ENCODE measurements around the gene CHRD.

CHRD gene

DNA sequence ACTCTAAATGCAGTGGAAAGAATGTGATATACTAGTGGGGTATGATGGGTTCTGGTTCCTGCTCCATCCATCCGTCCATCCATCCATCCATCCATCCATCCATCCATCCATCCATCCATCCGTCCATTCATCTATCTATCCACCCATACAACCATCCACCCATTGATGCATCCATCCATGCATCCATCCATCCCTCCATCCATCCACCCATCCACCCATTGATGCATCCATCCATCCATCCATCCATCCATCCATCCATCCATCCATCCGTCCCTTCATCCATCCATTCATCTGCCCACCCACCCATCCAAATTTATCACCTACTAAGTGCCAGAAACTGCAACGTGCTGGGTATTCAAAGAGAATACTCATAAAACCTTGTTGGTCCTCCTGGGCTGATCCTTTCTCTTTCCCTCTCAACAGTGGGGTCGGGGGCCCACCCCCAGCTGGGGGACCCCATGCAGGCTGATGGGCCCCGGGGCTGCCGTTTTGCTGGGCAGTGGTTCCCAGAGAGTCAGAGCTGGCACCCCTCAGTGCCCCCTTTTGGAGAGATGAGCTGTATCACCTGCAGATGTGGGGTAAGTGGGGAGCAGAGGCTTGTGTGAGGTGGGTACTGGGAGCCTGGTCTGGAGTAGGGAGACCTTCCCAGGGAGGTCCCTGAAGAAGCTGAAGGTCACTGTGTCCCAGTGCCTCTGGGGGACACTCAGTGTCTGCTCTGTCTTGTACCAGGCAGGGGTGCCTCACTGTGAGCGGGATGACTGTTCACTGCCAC lies 8.5 kb downstream of the CHRD start:
- H3K9ac ChIP-seq (ENCODE audit: insufficient read length), result no peak overlapping the region
- TF ChIP-seq FOXP2 (optimal IDR thresholded peaks at IDR 0.05; ENCODE audit: control extremely low read depth, extremely low read length, insufficient read depth) (no peak), POLR2AphosphoS5 (IDR thresholded peaks at IDR 0.05; ENCODE audit: borderline replicate concordance, low read depth, low read length) (no peak), EZH2 (IDR thresholded peaks at IDR 0.05) (no peak)
- DNase-seq (ENCODE audit: low read depth, low spot score), result no peak

DNA sequence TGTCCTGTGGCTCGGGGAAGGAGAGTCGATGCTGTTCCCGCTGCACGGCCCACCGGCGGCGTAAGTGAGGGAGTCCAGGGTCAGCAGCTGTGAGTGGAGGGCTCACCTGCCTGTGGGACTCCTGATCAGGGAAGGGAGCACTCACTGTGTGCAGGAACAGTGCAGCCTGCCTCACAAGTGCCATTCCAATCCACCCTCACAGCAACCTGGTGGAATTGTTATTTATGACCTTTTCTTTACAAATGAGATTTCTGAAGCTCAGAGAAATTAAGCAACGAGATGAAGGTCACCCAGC lies 9.0 kb downstream of the CHRD start:
- TF ChIP-seq POLR2AphosphoS5 (IDR thresholded peaks at IDR 0.05; ENCODE audit: borderline replicate concordance, low read depth, low read length) (no peak), FOXP2 (optimal IDR thresholded peaks at IDR 0.05; ENCODE audit: control extremely low read depth, extremely low read length, insufficient read depth) (no peak), EZH2 (IDR thresholded peaks at IDR 0.05) (no peak)

More for the DNA sequence above, 8.5 kb downstream of the CHRD start:
- no peaks in the 10 kb centered on the region for H3K9me3 ChIP-seq (ENCODE audit: low read depth, low read length)
- no peak overlapping the region for H3K27ac ChIP-seq
- H3K36me3 ChIP-seq (ENCODE audit: insufficient read depth, low read length), result no peaks in the 10 kb centered on the region
- H3K4me3 ChIP-seq, result no peak overlapping the region

DNA sequence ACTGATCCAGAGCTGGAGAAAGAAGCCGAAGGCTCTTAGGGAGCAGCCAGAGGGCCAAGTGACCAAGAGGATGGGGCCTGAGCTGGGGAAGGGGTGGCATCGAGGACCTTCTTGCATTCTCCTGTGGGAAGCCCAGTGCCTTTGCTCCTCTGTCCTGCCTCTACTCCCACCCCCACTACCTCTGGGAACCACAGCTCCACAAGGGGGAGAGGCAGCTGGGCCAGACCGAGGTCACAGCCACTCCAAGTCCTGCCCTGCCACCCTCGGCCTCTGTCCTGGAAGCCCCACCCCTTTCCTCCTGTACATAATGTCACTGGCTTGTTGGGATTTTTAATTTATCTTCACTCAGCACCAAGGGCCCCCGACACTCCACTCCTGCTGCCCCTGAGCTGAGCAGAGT lies 9.5 kb downstream of the CHRD start:
- H3K9ac ChIP-seq (ENCODE audit: insufficient read length), result no peak overlapping the region
- no peak overlapping the region for H3K27ac ChIP-seq
- no peak for TF ChIP-seq EZH2 (IDR thresholded peaks at IDR 0.05)
- TF ChIP-seq POLR2AphosphoS5 (IDR thresholded peaks at IDR 0.05; ENCODE audit: borderline replicate concordance, low read depth, low read length), result no peak
- TF ChIP-seq FOXP2 (optimal IDR thresholded peaks at IDR 0.05; ENCODE audit: control extremely low read depth, extremely low read length, insufficient read depth), result no peak
- DNase-seq (ENCODE audit: low read depth, low spot score), result no peak
- no peak overlapping the region for H3K4me3 ChIP-seq
- H3K9me3 ChIP-seq (ENCODE audit: low read depth, low read length), result no peaks in the 10 kb centered on the region
- H3K36me3 ChIP-seq (ENCODE audit: insufficient read depth, low read length), result no peaks in the 10 kb centered on the region

More for the DNA sequence above, 9.0 kb downstream of the CHRD start:
- H3K9me3 ChIP-seq (ENCODE audit: low read depth, low read length), result no peaks in the 10 kb centered on the region
- DNase-seq (ENCODE audit: low read depth, low spot score), result no peak
- H3K4me3 ChIP-seq, result no peak overlapping the region
- no peak overlapping the region for H3K9ac ChIP-seq (ENCODE audit: insufficient read length)
- H3K36me3 ChIP-seq (ENCODE audit: insufficient read depth, low read length), result no peaks in the 10 kb centered on the region
- H3K27ac ChIP-seq, result no peak overlapping the region

DNA sequence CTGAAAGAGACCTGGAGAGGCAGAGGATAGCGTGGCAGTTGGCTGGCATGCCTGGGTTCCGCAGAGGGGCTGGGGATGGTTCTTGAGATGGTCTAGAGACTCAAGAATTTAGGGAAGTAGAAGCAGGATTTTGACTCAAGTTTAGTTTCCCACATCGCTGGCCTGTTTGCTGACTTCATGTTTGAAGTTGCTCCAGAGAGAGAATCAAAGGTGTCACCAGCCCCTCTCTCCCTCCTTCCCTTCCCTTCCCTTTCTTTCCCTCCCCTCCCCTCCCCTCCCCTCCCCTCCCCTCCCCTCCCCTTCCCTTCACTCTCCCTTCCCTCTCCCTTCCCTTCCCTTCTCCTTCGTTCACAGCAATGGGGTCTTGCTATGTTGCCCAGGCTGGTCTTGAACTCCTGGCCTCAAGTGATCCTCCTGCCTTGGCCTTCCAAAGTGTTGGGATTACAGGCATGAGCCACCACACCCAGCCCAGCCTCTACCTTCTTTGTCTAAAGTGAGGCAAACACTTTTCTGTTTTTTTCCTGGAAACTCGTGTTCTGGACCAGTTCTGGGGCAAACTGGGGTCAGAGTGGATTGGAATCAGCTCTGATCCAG lies 10.2 kb downstream of the CHRD start:
- no peak overlapping the region for H3K27ac ChIP-seq
- no peaks in the 10 kb centered on the region for H3K9me3 ChIP-seq (ENCODE audit: low read depth, low read length)
- H3K9ac ChIP-seq (ENCODE audit: insufficient read length), result no peak overlapping the region
- no peaks in the 10 kb centered on the region for H3K36me3 ChIP-seq (ENCODE audit: insufficient read depth, low read length)
- H3K4me3 ChIP-seq, result no peak overlapping the region
- no peak for TF ChIP-seq FOXP2 (optimal IDR thresholded peaks at IDR 0.05; ENCODE audit: control extremely low read depth, extremely low read length, insufficient read depth)
- TF ChIP-seq EZH2 (IDR thresholded peaks at IDR 0.05), result no peak
- TF ChIP-seq POLR2AphosphoS5 (IDR thresholded peaks at IDR 0.05; ENCODE audit: borderline replicate concordance, low read depth, low read length), result no peak
- DNase-seq (ENCODE audit: low read depth, low spot score), result no peak

DNA sequence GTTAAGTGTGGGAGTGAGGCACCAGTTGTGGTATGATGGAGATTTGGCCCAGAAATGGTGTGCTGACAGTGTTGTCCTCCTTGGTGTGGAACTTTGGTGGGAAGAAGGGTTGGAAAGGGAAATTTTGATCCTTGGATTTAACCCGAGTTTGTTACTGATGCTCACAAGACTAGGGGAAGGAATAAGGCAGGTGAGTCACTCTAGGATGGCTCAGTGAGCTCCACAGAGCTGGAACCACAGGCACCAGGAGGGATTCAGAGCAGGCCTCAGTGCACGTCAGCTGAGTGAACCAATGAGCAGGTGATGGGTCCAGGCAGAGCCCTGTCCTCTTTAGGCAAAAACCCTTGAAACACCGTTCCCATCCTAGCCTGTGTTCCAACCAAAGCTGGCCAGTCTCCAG lies 11.4 kb downstream of the CHRD start:
- TF ChIP-seq EZH2 (IDR thresholded peaks at IDR 0.05) (no peak), POLR2AphosphoS5 (IDR thresholded peaks at IDR 0.05; ENCODE audit: borderline replicate concordance, low read depth, low read length) (no peak), FOXP2 (optimal IDR thresholded peaks at IDR 0.05; ENCODE audit: control extremely low read depth, extremely low read length, insufficient read depth) (no peak)
- no peaks in the 10 kb centered on the region for H3K36me3 ChIP-seq (ENCODE audit: insufficient read depth, low read length)
- H3K9me3 ChIP-seq (ENCODE audit: low read depth, low read length), result no peaks in the 10 kb centered on the region
- H3K9ac ChIP-seq (ENCODE audit: insufficient read length), result no peak overlapping the region
- no peak for DNase-seq (ENCODE audit: low read depth, low spot score)
- no peak overlapping the region for H3K27ac ChIP-seq
- no peak overlapping the region for H3K4me3 ChIP-seq

DNA sequence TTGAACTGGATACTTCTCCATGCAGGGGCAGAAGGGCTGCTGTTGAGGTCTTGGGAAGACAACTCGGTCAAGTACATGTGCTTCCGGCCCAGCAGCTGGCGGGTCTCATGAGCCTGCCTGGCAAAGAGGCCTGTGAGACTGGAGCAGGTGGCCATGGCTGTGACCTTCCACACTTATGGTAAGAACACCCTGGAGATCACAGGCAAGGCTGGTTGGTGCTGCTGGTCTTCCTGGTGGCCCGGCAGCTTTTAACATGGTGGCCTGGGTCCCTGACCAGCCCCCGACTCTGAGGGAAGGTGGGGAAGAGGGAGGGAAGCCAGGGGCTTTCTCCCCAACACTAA lies 15.4 kb downstream of the CHRD start:
- H3K9ac ChIP-seq (ENCODE audit: insufficient read length), result no peak overlapping the region
- no peaks in the 10 kb centered on the region for H3K9me3 ChIP-seq (ENCODE audit: low read depth, low read length)
- no peak overlapping the region for H3K4me3 ChIP-seq
- no peaks in the 10 kb centered on the region for H3K36me3 ChIP-seq (ENCODE audit: insufficient read depth, low read length)
- no peak overlapping the region for H3K27ac ChIP-seq
- DNase-seq (ENCODE audit: low read depth, low spot score), result no peak
- TF ChIP-seq EZH2 (IDR thresholded peaks at IDR 0.05) (no peak), FOXP2 (optimal IDR thresholded peaks at IDR 0.05; ENCODE audit: control extremely low read depth, extremely low read length, insufficient read depth) (no peak), POLR2AphosphoS5 (IDR thresholded peaks at IDR 0.05; ENCODE audit: borderline replicate concordance, low read depth, low read length) (no peak)

DNA sequence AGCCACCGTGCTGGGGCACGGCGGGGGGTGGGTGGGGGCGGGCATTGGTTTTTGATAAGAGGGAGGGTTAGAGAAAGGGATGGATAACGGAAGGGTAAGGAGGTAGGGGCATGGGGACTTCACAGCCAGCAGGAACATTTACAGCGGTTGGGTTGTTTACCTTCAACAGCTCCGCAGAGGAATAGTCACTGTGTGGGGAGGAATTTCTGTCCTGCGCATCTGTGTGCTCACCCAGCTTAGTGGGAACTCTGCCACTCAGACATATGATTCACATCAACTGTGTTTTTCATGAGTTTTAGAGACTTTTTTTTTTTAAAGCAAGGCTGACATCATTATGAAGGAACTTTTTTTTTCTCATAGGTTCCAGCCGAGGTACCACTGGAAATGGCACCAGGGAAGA lies 19.6 kb downstream of the CHRD start:
- TF ChIP-seq EZH2 (IDR thresholded peaks at IDR 0.05) (no peak), FOXP2 (optimal IDR thresholded peaks at IDR 0.05; ENCODE audit: control extremely low read depth, extremely low read length, insufficient read depth) (no peak), POLR2AphosphoS5 (IDR thresholded peaks at IDR 0.05; ENCODE audit: borderline replicate concordance, low read depth, low read length) (no peak)
- Histone ChIP-seq H3K9me3 (ENCODE audit: low read depth, low read length) (no peaks in the 10 kb centered on the region), H3K36me3 (ENCODE audit: insufficient read depth, low read length) (no peaks in the 10 kb centered on the region), H3K4me3 (no peak overlapping the region), H3K9ac (ENCODE audit: insufficient read length) (no peak overlapping the region), H3K27ac (no peak overlapping the region)
- DNase-seq (ENCODE audit: low read depth, low spot score), result no peak

DNA sequence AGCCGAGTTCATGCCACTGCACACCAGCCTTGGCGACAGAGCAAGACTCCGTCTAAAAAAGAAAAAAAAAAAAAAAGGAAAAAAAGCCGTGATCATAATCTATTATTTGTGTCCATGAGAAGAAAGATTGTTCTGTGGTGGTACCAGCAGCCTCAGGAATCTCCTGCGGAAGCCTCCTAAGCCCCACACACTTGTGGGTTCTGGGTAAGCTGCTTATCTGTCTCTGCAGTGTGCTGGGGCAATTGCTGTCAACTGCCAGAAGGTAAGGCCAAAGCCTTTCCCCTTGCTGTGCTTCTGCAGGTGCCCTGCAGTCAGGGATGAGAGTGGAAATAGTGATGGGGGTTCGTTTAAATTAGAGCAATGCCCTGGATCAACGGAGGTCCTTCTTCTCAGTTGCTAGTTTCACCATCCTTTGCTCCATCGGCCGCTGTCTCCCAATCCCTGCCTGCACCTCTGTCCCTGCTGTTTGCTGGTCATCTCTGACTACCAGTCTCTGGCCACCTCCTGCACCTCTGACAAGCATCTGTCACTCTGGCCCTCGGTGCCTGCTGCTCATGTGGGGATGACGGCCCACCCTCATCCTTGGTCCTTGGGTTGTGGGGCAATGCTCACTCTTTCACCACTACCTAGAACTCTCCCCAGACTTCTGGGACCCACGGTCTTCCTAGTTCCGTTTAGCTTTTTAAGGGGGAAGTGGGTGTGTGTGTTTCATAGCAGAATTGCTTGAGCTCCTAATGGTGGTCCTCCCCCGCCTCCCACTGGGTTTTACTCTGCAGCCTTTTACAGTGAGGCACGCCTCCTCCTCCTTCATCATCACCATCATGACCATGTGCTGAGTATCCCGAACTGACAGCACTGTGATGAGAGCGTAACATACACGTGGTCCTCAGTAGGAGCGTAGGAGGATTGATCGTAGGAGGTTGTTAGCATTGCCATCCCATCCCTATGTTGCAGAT lies 25.5 kb downstream of the CHRD start:
- no peak overlapping the region for H3K4me3 ChIP-seq
- no peak for TF ChIP-seq POLR2AphosphoS5 (IDR thresholded peaks at IDR 0.05; ENCODE audit: borderline replicate concordance, low read depth, low read length)
- TF ChIP-seq EZH2 (IDR thresholded peaks at IDR 0.05), result no peak
- TF ChIP-seq FOXP2 (optimal IDR thresholded peaks at IDR 0.05; ENCODE audit: control extremely low read depth, extremely low read length, insufficient read depth), result no peak
- no peak overlapping the region for H3K27ac ChIP-seq
- DNase-seq (ENCODE audit: low read depth, low spot score), result no peak
- H3K36me3 ChIP-seq (ENCODE audit: insufficient read depth, low read length), result no peaks in the 10 kb centered on the region
- H3K9me3 ChIP-seq (ENCODE audit: low read depth, low read length), result no peaks in the 10 kb centered on the region
- H3K9ac ChIP-seq (ENCODE audit: insufficient read length), result no peak overlapping the region

Data from SK-N-MC (cell line).